ENCODE data around the gene DTX1.
"Not testable (repeated sequence)": the region's sequence is repeated elsewhere in the genome, so short reads cannot be mapped to it uniquely, and the experiment has no call there.

Gene DTX1

GRCh38 chr12:113111247-113111646 lies 54.7 kb downstream of the DTX1 start:
- DNase-seq (ENCODE audit: extremely low read depth in 1 of 2, low read depth in 1 of 2): no peak

- no peak for DNase-seq (ENCODE audit: extremely low read depth in 1 of 2, low read depth in 1 of 2)
Observed at GRCh38 chr12:113112043-113112899, 55.7 kb downstream of the DTX1 start.

DNA sequence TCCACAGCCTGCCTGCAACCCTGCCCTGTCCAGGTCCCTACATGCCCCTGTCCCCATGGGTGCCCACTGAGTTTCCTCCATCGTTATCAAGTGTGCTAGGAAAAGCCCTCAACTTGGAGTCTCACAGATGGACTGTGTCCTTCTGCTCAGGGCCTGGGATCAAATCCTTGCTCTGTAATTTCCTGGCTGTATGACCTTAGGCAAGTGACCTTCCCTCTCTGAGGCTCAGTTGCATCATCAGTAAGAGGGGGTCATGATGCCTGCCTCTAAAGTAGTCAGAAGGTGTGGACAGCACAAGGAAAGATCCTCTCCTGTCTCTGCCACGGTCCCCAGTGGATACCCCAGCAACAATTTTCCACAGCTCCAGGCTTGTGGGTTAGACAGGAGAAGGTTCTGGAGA lies 56.9 kb downstream of the DTX1 start:
- no peak for DNase-seq (ENCODE audit: extremely low read depth in 1 of 2, low read depth in 1 of 2)

- DNase-seq (ENCODE audit: extremely low read depth in 1 of 2, low read depth in 1 of 2): no peak
Observed at GRCh38 chr12:113114447-113115178, 58.1 kb downstream of the DTX1 start.

GRCh38 chr12:113115455-113116126 lies 59.1 kb downstream of the DTX1 start:
- DNase-seq (ENCODE audit: extremely low read depth in 1 of 2, low read depth in 1 of 2): no peak

- no peak for DNase-seq (ENCODE audit: extremely low read depth in 1 of 2, low read depth in 1 of 2)
Observed at GRCh38 chr12:113116875-113117274, 60.3 kb downstream of the DTX1 start.

GRCh38 chr12:113117684-113118083 lies 61.2 kb downstream of the DTX1 start:
- DNase-seq (ENCODE audit: extremely low read depth in 1 of 2, low read depth in 1 of 2): not testable (repeated sequence)

DNA sequence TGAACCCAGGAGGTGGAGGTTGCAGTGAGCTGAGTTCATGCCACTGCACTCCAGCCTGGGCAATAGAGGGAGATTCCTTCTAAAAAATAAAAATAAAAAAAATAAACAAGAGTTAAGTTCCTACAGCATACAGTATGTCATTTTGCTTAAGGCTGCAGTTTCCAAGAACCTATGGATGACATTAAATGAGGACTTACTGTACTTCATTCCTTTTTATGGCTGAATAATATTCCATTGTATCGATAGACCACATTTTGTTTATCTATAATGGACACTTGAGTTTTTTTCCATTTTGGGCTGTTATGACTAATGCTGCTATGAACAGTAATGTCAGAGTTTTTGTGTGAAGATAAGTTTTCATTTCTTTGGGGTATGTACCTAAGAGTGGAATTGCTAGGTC lies 61.6 kb downstream of the DTX1 start:
- no peak for DNase-seq (ENCODE audit: extremely low read depth in 1 of 2, low read depth in 1 of 2)

GRCh38 chr12:113119980-113120669 lies 63.6 kb downstream of the DTX1 start:
- no peak for DNase-seq (ENCODE audit: extremely low read depth in 1 of 2, low read depth in 1 of 2)

DNA sequence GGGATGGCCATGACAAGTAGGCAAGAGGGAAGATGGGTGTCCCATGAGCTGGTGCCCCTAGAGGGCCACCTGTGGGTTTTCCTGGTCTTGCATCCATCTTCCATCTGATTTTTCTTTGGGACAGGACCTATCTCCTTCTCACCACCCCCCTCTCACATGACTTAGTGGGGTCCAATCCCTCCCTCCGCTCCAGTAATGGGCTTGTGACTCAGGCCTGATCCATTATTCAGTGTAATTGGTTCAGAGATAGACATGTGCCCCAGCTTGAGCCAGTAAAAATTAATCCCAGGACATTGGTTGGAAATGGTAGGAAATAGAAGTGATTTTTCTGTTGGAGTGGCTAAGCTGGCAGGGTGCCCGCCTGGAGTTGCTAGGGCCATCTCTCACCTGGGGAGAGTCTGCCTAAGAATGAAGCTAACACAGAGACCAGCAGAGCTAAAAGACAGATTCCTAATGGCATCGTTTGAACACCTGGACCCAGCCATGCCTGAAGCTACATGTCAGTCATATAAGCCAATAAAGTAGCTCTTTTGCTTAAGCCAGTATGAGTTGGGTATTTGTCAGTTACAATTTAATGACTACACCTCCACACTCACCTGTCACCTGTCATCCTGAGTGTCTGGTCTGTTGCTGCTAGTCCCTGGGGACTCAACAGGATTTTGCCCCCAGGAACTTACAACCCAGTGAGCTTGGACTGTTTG lies 64.3 kb downstream of the DTX1 start:
- DNase-seq (ENCODE audit: extremely low read depth in 1 of 2, low read depth in 1 of 2): no peak

DNA sequence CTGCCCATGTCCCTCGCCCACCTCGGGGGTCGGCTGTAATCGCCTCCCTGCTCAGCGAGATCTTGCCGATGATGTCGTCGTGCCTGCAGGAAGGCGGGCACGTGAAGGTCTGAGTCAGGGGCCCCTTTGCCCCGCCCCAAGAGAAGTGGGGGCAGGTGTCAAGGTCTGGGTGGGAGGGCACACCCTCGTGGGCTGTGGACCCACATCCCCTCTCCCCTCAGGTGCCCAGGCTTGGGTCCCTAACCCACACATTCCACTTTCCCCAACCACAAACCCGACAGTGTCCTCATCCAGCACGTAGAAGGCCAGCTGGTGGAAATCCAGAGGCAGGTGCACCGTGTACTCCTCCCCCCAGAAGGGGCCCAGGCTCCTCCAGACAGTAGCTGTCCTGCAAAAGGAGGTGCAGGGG lies 71.3 kb downstream of the DTX1 start:
- DNase-seq (ENCODE audit: extremely low read depth in 1 of 2, low read depth in 1 of 2): no peak

- no peak for DNase-seq (ENCODE audit: extremely low read depth in 1 of 2, low read depth in 1 of 2)
Observed at GRCh38 chr12:113128802-113129663, 72.5 kb downstream of the DTX1 start.

DNA sequence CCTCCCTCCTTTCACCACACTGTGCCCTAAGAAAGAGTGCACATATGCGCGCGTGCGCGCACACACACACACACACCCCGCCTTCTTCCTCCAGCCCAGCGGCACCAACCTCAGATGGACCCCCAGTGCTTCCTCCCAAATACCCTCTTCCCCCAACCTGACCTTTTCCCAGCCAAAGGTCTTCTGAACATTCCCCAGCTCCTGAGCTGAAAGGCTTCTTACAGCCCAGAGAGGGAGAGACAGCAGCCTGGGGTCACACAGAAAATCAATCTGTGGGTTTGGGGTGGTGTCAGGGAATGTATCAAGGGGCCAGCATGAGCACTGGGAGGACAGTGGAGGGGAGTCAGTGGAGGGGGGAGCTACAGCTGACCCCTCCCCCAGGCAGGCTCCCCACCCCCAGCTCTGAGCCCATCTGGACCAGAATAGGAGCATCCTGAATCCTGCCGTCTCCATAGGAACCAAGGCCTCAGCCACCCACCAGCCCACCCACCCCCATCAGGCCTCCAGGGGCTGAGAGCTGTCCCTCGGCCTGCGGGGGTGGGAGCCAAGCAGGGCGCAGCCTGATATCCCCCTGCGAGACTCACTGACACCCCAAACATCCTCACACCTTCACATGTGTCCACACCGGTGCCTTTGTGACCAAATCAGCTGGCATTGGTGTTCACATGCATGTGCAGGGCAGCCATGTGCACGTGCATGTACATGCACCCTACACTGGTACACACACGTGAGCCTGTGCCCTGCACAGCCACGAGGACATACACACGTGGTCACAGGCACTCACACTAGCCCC lies 73.3 kb downstream of the DTX1 start:
- no peak for DNase-seq (ENCODE audit: extremely low read depth in 1 of 2, low read depth in 1 of 2)

GRCh38 chr12:113130457-113131135 lies 74.1 kb downstream of the DTX1 start:
- DNase-seq (ENCODE audit: extremely low read depth in 1 of 2, low read depth in 1 of 2): no peak

GRCh38 chr12:113131556-113131955 lies 75.0 kb downstream of the DTX1 start:
- DNase-seq (ENCODE audit: extremely low read depth in 1 of 2, low read depth in 1 of 2): no peak

- no peak for DNase-seq (ENCODE audit: extremely low read depth in 1 of 2, low read depth in 1 of 2)
Observed at GRCh38 chr12:113133036-113133435, 76.5 kb downstream of the DTX1 start.

- no peak for DNase-seq (ENCODE audit: extremely low read depth in 1 of 2, low read depth in 1 of 2)
Observed at GRCh38 chr12:113133666-113134065, 77.1 kb downstream of the DTX1 start.

GRCh38 chr12:113134071-113134470 lies 77.5 kb downstream of the DTX1 start:
- no peak for DNase-seq (ENCODE audit: extremely low read depth in 1 of 2, low read depth in 1 of 2)

All from activated CD8-positive, alpha-beta memory T cell treated with anti-CD3 and anti-CD28 coated beads for 1 hour (primary cell).